IMR-90 (cell line): ENCODE results near the gene MALRD1. TPM values are rescaled to one million over a fixed set of nuclear protein-coding genes. Genes with fewer than 3 reads are reported as not detected.

Experiments
- ATAC-seq: fragments of 200-7000 bp; cut with Tn5 transposase; 2 replicates; pipeline ENCODE4 v1.9.1; 2020; ENCODE audit warnings: low read depth, mild to moderate bottlenecking, moderate library complexity
- BruUV-seq: library from RNA; stranded (reverse); fragments of 400-500 nt; replicated peaks from 2 replicates; lab custom pipeline; 2021; lab: Mats Ljungman, UMichigan
- CTCF ChIA-PET: fragments of 300-600 bp; formaldehyde crosslinking; extraction: SDS; loops from one replicate; lab custom pipeline; 2021; ENCODE audit warnings: antibody characterized with exemption; lab: Yijun Ruan, JAX
- POLR2A ChIA-PET: fragments of 300-600 bp; sonication (Branson Sonifier 250); formaldehyde crosslinking; loops from one replicate; lab custom pipeline; 2022; ENCODE audit warnings: antibody characterized with exemption; ENCODE audit not compliant: unreplicated experiment; lab: Charles Lee
- DNase-seq: peaks from one replicate; pipeline ENCODE4 v3.0.0; 2013
- H2AFZ ChIP-seq: replicated peaks from 2 replicates; pipeline ENCODE3; 2013; ENCODE audit warnings: low read length, mild to moderate bottlenecking; ENCODE audit not compliant: poor library complexity
- H2AK5ac ChIP-seq: 2 replicates; pipeline ENCODE4 v1.6.1; 2013; ENCODE audit warnings: low read depth, low read length, inconsistent platforms
- H2AK9ac ChIP-seq: replicated peaks from 2 replicates; pipeline ENCODE3; 2013; ENCODE audit warnings: mild to moderate bottlenecking, low read depth, low read length, moderate library complexity; ENCODE audit not compliant: poor library complexity
- H2BK120ac ChIP-seq: 2 replicates; pipeline ENCODE4 v1.6.1; 2013; ENCODE audit warnings: low read depth, low read length, inconsistent platforms
- H2BK15ac ChIP-seq: 3 replicates; pipeline ENCODE4 v1.6.1; 2013; ENCODE audit warnings: low read depth, low read length, inconsistent platforms
- H2BK20ac ChIP-seq: 2 replicates; pipeline ENCODE4 v1.6.1; 2013; ENCODE audit warnings: low read depth, mild to moderate bottlenecking, inconsistent platforms, low read length, moderate library complexity
- H2BK5ac ChIP-seq: 2 replicates; pipeline ENCODE4 v1.6.1; 2013; ENCODE audit warnings: mild to moderate bottlenecking, low read depth, low read length, inconsistent platforms; ENCODE audit not compliant: poor library complexity, severe bottlenecking
- H3K14ac ChIP-seq: replicated peaks from 2 replicates; pipeline ENCODE4 v1.6.1; 2013; ENCODE audit warnings: low read depth, low read length, inconsistent platforms
- H3K18ac ChIP-seq: 2 replicates; pipeline ENCODE4 v1.6.1; 2013; ENCODE audit warnings: low read depth, low read length, control low read depth
- H3K23ac ChIP-seq: 2 replicates; pipeline ENCODE4 v1.6.1; 2013; ENCODE audit warnings: low read depth, low read length, inconsistent platforms
- H3K27ac ChIP-seq: 2 replicates; pipeline ENCODE4 v1.5.1; 2013; ENCODE audit warnings: mild to moderate bottlenecking, control low read depth, low read length; ENCODE audit not compliant: insufficient read depth
- H3K27me3 ChIP-seq: 2 replicates; pipeline ENCODE4 v1.6.1; 2013; ENCODE audit warnings: low read length; ENCODE audit not compliant: control insufficient read depth, insufficient read depth
- H3K36me3 ChIP-seq: 2 replicates; pipeline ENCODE4 v1.6.1; 2013; ENCODE audit warnings: low read length, mixed read lengths; ENCODE audit not compliant: control insufficient read depth, insufficient read depth
- H3K4ac ChIP-seq: 2 replicates; pipeline ENCODE4 v1.6.1; 2013; ENCODE audit warnings: low read depth, low read length, inconsistent platforms
- H3K4me1 ChIP-seq: 2 replicates; pipeline ENCODE4 v1.6.1; 2013; ENCODE audit warnings: low read length, mixed read lengths; ENCODE audit not compliant: control insufficient read depth, insufficient read depth
- H3K4me2 ChIP-seq: 2 replicates; pipeline ENCODE4 v1.6.1; 2013; ENCODE audit warnings: low read depth, mild to moderate bottlenecking, control low read depth, low read length, moderate library complexity
- H3K4me3 ChIP-seq: 2 replicates; pipeline ENCODE4 v1.5.1; 2013; ENCODE audit warnings: low read depth, mild to moderate bottlenecking, control low read depth, low read length, moderate library complexity; ENCODE audit not compliant: insufficient read depth
- H3K56ac ChIP-seq: 2 replicates; pipeline ENCODE4 v1.6.1; 2013; ENCODE audit warnings: low read length, inconsistent platforms; ENCODE audit not compliant: insufficient read depth; ENCODE audit errors: extremely low read depth
- H3K79me1 ChIP-seq, 2 experiments: 2 replicates each; pipeline ENCODE4 v1.6.1; 2013; ENCODE audit warnings: low read length in 2 of 2, inconsistent platforms in 1 of 2, low read depth in 1 of 2
- H3K9ac ChIP-seq: 2 replicates; pipeline ENCODE4 v1.6.1; 2013; ENCODE audit warnings: low read depth, low read length, control low read depth
- H3K9me1 ChIP-seq: 2 replicates; pipeline ENCODE4 v1.6.1; 2013; ENCODE audit warnings: low read length, inconsistent platforms; ENCODE audit not compliant: insufficient read depth
- H3K9me3 ChIP-seq: 2 replicates; pipeline ENCODE4 v1.6.1; 2013; ENCODE audit warnings: low read length; ENCODE audit not compliant: control insufficient read depth, insufficient read depth
- H4K20me1 ChIP-seq: 2 replicates; pipeline ENCODE4 v1.6.1; 2013; ENCODE audit warnings: low read length, inconsistent platforms; ENCODE audit not compliant: insufficient read depth
- H4K5ac ChIP-seq: 2 replicates; pipeline ENCODE4 v1.6.1; 2013; ENCODE audit warnings: mild to moderate bottlenecking, low read depth, low read length, control low read depth
- H4K8ac ChIP-seq, 2 experiments: 2 replicates each; pipeline ENCODE4 v1.6.1; 2013; ENCODE audit warnings: low read depth in 2 of 2, low read length in 2 of 2, control low read depth in 1 of 2, inconsistent platforms in 1 of 2
- H4K91ac ChIP-seq: 2 replicates; pipeline ENCODE4 v1.6.1; 2013; ENCODE audit warnings: low read depth, low read length, inconsistent platforms; ENCODE audit not compliant: insufficient read depth
- BHLHE40 ChIP-seq: fragments of 150-350 bp; IDR thresholded peaks from 2 replicates; pipeline ENCODE4 v1.6.1; 2016; ENCODE audit warnings: mild to moderate bottlenecking, low read depth, low read length
- CEBPB ChIP-seq: IDR thresholded peaks from 2 replicates; pipeline ENCODE4 v1.6.1; 2012; ENCODE audit warnings: low read depth, low read length, improper control_type of control experiment
- FOS ChIP-seq: fragments of 150-350 bp; IDR thresholded peaks from 2 replicates; pipeline ENCODE4 v1.6.1; 2016; ENCODE audit warnings: low read depth, low read length
- MAZ ChIP-seq: IDR thresholded peaks from 2 replicates; pipeline ENCODE4 v1.6.1; 2012; ENCODE audit warnings: low read depth, mild to moderate bottlenecking, low read length, improper control_type of control experiment, moderate library complexity, borderline replicate concordance
- RCOR1 ChIP-seq: IDR thresholded peaks from 2 replicates; pipeline ENCODE4 v1.6.1; 2012; ENCODE audit warnings: mild to moderate bottlenecking, low read length, improper control_type of control experiment; ENCODE audit not compliant: insufficient replicate concordance
- RFX5 ChIP-seq: IDR thresholded peaks from 2 replicates; pipeline ENCODE4 v1.8.0; 2012; ENCODE audit warnings: low read depth, mild to moderate bottlenecking, low read length, moderate library complexity
- SMC3 ChIP-seq: fragments of 150-350 bp; IDR thresholded peaks from 2 replicates; pipeline ENCODE4 v1.6.1; 2016; ENCODE audit warnings: low read depth, mild to moderate bottlenecking, antibody characterized with exemption, low read length, moderate library complexity
- USF2 ChIP-seq: fragments of 150-350 bp; IDR thresholded peaks from 2 replicates; pipeline ENCODE4 v1.6.1; 2017; ENCODE audit warnings: mild to moderate bottlenecking, antibody characterized with exemption, low read length, low read depth
- WGBS, 2 experiments: methylation state at CpG; one replicate each; pipeline versions ENCODE4 v1.1.5 to v1.1.7; 2013; ENCODE audit warnings: missing lambda C conversion rate in 2 of 2; ENCODE audit not compliant: insufficient read length in 1 of 2; ENCODE audit errors: extremely low coverage in 2 of 2; 5-methylcytosine and 5-hydroxymethylcytosine counted together
- dilution Hi-C: fragments of 300-500 bp; cut with HindIII; formaldehyde crosslinking; loops from one replicate; pipeline ENCODE4 v1.14.3; 2018; ENCODE audit warnings: low sequenced_read_pairs; ENCODE audit not compliant: unreplicated experiment
- in situ Hi-C: fragments of 300-500 bp; cut with MboI; formaldehyde crosslinking; loops from 3 replicates; pipeline ENCODE4 v1.14.3; 2019; ENCODE audit warnings: low sequenced_read_pairs, inconsistent platforms, mixed read lengths
- intact Hi-C: fragments of 100-400 bp; cut with micrococcal nuclease; formaldehyde crosslinking; loops from 2 replicates; pipeline ENCODE4 v1.10.0; 2022
- polyA plus RNA-seq, 3 experiments: library from polyadenylated mRNA; depleted of rRNA; stranded (reverse); fragments of >200 nt; gene quantifications; 2 replicates each; pipeline ENCODE4 v1.2.3, GENCODE V29; 2012; ENCODE audit warnings: low replicate concordance in 1 of 3
- total RNA-seq: library from RNA; depleted of rRNA; stranded (reverse); fragments of >200 nt; gene quantifications from 2 replicates; pipeline ENCODE4 v1.2.3, GENCODE V29; 2012

MALRD1 gene
- total and polyA plus RNA-seq, 2 of the 4 experiments (the other 2 are of a cell fraction) = 0.34 to 1.1 TPM

- Histone ChIP-seq H3K27ac (no peak overlapping the region), H2AK9ac (no peak overlapping the region), H3K23ac (no peak overlapping the region), H2BK5ac (no peak overlapping the region), H3K36me3 (no peaks in the 10 kb centered on the region), H3K4me1 (no peaks in the 10 kb centered on the region), H4K5ac (no peak overlapping the region), H3K9me1 (no peaks in the 10 kb centered on the region), H3K4ac (no peak overlapping the region), H3K79me1 (no peaks in the 10 kb centered on the region), H3K14ac (no peak overlapping the region), H4K8ac (no peak overlapping the region), H3K27me3 (no peaks in the 10 kb centered on the region), H3K4me2 (no peak overlapping the region), H4K20me1 (no peaks in the 10 kb centered on the region), H4K91ac (no peak overlapping the region), H3K56ac (no peak overlapping the region), H3K18ac (no peak overlapping the region), H3K4me3 (no peak overlapping the region), H3K9ac (no peak overlapping the region), H2AFZ (no peak overlapping the region), H3K9me3 (no peaks in the 10 kb centered on the region), H2BK20ac (no peak overlapping the region), H2BK15ac (no peak overlapping the region), H2BK120ac (no peak overlapping the region), H2AK5ac (no peak overlapping the region)
- intact Hi-C loops = no loop called here
- DNase-seq (no peak), ATAC-seq (no peak)
- dilution Hi-C loops = no loop called here
- TF ChIP-seq RFX5 = no peak
- TF ChIP-seq FOS = no peak
- no peak for TF ChIP-seq RCOR1
- no peak for TF ChIP-seq MAZ
- no peak for TF ChIP-seq CEBPB
- TF ChIP-seq BHLHE40 = no peak
- no peak for TF ChIP-seq USF2
- no peak for TF ChIP-seq SMC3
- BruUV-seq = no TSS peak
- ChIA-PET POLR2A (no interaction called here), CTCF (no interaction called here)
- no CpG with 5 or more reads among the region's 4 CpGs for WGBS, 2 experiments
- in situ Hi-C loops = no loop called here
These were observed 85.4 kb downstream of the MALRD1 start for GRCh38 chr10:19133992-19134391.
